NCI-H1930 (cell line): ENCODE results near the gene AMOTL1.

Source experiments
- DNase-seq, 2 experiments: peaks; one replicate each; lab custom pipeline; 2025; lab: John Stamatoyannopoulos, UW

The AMOTL1 gene

GRCh38 chr11:94855666-94856065 lies 87.5 kb downstream of the AMOTL1 start:
- DNase-seq = no peak

DNA sequence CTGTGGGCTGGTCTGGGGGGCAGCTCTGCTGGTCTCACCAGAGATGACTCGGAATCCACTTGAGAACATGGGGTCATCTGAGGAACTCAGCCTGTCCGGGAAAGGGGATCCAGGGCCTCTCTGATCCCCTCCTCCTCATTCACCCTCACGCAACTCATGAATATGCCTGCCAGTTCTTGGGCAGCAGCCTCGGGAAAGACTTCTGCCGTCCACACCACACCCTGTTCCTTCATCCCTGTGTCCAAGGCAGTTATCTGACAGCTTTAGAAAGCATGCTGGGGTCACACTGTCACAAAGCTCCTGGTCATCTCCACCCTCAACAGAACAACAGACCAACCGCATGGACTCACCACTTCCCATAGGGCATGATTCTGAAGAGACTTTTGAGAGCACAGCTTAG lies 88.3 kb downstream of the AMOTL1 start:
- no peak for DNase-seq

GRCh38 chr11:94857337-94857736 lies 89.2 kb downstream of the AMOTL1 start:
- DNase-seq = no peak

GRCh38 chr11:94858012-94858705 lies 90.0 kb downstream of the AMOTL1 start:
- no peak for DNase-seq

DNA sequence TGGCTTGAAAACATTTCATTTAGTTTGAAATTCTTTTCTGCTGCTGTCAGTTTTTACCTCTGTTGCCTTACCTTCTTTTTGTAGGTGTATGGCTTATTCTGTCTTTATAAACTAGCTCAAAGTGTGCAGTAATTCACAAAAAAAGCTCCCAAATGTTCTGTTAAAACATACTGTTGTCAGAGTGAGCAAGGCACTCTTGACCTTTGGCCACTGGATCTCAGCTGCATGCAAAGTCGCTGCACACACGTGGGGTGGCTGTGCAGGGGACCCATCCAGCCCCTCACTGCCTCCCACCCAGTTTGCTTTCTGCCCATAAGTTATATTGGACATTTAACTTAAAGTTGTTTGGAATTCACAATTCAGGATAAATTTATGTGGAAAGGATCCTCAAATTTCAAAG lies 92.2 kb downstream of the AMOTL1 start:
- DNase-seq = no peak

- no peak for DNase-seq
Measured at GRCh38 chr11:94861306-94861845, 93.2 kb downstream of the AMOTL1 start.

DNA sequence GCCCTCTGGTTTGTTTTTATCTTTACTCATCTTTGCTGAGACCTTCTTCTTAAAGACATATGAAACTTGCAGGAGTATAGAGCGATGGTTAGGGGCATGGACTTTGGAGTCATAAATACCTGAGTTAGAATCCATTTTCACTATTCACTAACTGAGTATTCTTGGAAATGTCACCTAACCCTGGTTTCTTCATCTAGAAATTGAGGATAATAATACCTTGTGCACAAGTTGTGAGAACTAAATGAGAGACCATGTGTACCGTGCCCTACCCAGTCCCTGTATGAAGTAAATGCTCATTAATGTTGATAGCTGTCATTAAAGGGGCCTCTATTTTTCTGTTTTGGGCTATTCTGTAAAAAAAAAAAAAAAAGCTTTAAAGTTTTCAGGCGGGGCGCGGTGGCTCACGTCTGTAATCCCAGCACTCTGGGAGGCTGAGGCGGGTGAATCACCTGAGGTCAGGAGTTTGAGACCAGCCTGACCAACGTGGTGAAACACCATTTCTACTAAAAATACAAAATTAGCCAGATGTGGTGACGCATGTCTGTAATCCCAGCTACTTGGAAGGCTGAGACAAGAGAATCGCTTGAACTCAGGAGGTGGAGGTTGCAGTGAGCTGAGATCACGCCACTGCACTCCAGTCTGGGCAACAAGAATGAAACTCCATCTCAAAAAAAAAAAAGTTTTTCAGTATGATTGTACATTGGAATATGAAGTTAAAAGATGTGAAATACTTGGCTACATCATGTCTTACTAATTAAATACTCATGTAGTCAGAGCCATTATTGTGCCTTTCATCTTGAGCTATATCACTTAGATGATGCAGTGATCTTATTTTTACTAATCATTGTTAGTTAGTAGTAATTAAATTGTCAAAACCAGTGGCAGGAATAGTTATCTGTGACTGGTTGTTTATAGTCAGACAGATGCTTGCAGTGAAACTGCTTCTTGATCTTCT lies 95.0 kb downstream of the AMOTL1 start:
- no peak for DNase-seq

- no peak for DNase-seq
Measured at GRCh38 chr11:94864506-94865045, 96.4 kb downstream of the AMOTL1 start.

DNA sequence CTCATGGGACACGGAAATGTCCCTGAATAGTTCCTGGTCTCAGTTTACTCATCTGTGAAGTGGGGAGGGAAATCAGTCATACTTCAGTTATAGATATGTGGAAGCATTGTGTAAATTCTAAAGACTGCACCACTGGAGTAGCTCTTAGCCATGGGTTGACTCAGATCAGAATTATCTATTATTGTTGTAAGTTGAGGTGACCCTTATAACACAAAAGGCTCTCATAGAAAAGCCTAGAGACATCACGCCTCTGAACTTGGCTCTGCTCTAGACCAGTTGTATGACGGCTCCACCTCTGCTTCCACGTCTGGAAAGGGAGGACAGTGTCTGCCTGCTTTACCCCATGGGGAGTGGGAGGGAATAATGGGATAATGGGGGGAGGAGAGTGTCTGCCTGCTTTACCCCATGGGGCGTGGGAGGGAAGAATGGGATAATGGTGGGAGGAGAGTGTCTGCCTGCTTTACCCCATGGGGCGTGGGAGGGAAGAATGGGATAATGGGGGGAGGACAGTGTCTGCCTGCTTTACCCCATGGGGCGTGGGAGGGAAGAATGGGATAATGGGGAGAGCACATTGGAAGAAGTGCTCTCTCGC lies 98.2 kb downstream of the AMOTL1 start:
- no peak for DNase-seq

DNA sequence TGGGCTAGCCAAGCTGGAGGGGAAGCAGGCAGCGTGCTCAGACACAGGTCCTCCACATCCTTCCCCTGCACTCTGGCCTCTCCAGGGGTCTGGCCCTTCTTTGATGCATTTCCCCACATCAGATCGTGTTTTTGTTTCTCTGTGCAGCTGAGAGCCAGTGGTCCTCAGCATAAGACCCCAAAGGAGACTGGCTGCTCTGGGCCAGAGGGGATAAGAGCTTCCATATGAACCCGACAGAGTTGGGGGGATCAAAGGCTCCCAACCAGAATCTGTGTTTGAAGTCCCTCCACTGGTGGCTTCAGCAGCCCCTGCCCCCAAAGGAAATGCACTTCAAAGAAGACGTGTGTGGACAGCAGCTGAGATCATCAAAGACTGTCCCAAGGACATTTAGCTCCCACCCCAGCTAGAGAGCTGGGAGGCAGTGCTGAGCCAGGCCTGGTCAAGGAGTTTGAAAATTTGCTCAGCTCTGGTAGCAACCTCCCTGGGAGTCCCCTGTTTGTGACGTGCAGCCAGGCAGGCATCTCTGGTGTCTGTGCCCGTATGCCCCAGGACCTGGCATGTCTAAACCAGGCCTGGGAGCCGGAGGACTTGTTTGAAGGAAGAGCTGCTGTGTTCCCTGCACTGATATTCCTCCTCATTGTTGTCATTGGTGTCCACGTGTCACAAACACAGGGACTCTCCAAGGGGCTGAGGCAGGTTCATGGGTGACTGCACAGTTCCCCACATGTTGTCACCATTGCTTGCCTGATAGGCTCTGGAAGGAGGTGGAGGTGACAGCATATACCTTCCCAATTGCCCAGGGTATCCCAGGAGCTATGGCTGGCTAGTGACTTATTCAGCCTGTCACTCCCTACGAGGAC lies 99.0 kb downstream of the AMOTL1 start:
- DNase-seq = no peak

DNA sequence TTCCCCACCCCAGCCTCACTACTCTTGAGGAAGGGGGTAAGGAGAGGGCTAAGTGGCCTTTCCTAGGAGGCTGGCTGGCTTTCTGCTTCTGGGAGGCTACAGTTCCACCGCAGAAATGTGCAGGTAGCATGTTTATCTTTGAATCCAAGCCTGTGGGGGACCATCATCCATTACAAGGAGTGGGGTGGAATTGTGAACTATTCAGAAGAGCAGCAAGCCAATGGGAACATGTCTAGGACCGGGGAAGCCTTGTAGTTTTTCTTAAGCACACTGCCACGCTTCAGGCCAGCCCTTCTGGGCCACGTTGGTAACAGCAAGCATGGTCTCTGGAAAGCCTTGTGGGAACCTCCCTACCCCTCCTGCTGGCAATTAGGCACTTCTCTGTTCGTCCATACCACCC lies 100.3 kb downstream of the AMOTL1 start:
- no peak for DNase-seq

DNA sequence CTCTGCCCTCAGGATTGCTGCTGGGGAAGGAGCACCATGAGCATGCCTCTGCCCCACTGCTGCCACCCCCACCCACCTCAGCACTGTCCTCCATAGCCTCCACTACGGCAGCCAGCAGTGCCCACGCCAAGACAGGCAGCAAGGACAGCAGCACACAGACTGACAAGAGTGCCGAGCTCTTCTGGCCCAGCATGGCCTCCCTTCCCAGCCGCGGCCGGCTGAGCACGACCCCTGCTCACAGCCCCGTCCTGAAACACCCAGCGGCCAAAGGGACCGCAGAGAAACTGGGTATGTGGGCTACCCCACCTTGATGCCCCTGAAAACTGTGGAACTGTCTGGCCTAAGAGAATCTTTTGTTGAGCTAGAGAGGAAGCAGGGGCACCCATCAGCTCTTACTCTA lies 101.0 kb downstream of the AMOTL1 start:
- DNase-seq = no peak

GRCh38 chr11:94870422-94870821 lies 102.3 kb downstream of the AMOTL1 start:
- DNase-seq = no peak

DNA sequence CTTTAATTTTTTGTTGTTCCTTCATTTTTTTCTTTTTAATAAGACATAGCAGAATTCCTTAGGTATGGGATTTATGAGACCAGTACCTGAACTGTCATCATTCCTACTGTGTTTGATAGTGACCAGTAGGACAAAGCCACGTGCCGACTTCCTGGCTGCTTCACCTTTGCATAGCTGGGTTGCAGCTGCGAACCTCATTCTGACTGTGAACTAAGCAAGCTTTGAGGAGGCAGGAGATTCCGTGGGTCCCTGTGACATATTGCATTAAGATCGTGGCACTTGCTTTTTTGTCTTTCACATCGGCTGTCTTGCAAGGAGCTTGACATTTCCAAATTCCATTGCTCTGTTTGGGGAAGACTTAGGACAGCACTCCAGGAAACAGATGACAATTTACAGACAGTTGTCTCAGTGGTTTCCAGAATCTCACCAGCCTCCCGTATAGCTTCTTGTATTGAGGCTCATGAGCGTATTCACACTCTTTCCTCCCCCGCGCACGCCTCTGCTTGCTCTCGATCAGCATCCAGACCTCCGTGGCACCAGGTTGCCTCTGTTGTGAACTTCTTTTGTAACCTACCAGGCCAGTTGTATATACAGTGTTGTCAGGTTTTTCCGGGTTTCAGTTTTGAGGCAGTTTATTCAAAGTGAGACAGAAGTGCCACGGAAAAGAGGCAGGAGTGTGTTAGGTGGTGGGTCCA lies 103.5 kb downstream of the AMOTL1 start:
- DNase-seq = no peak

- no peak for DNase-seq
Measured at GRCh38 chr11:94873916-94874540, 105.9 kb downstream of the AMOTL1 start.

DNA sequence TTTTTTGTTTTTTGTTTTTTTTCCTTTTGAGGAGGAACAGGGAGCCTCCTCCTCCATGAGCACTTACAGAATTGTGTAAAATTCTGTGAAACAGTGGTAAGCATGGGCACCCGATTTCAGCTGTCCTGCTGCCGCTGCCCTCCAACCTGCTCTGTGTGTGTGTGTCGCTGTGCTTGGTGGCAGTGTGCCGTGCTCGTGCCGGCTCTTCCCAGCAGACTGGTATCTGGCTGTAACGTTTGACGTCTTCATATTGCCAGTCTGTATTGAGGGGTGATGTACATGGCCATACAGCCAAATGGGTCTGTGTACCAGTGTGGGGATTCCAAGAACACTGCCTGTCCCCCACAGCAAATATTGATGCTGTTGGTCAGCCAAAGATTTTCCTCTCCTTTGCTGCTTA lies 108.1 kb downstream of the AMOTL1 start:
- no peak for DNase-seq

DNA sequence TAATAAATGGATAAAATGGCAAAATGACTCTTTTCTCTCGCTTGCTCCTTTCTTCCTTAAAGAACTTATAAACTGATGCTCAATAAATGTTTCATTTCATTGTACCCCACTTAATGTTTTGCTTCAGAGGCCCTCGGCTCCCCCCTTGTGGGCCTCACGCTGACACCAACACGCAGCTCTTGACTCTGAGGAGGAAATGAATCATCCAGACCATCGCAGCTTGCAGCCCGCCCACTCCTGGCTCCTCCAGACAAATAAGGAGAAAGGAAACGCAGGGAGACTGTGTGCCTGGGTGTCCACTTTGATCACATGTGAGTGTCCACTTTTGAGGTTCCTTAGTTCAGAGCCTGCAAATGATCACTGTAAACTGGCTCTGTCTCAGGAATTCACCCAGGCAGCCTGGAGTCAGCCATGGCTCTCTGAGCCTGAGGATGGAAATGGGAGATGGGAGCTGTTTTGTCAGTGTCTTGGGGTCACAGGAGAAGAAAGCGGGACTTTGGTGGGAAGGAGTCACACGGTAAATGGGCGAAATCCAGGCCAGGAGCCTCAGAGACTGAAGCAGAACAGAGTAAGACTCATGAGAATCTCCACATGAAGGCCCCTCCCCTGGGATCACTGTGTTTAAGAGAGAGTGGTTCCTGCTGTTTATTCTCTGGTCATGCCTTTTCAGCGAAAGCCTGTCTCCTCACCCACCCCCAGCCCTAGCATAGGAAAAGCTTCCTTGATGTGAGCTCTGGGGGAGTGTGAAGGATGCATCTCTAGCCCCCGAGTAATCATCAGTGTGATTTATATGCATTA lies 108.7 kb downstream of the AMOTL1 start:
- no peak for DNase-seq

- no peak for DNase-seq
Measured at GRCh38 chr11:94877443-94878200, 109.5 kb downstream of the AMOTL1 start.

DNA sequence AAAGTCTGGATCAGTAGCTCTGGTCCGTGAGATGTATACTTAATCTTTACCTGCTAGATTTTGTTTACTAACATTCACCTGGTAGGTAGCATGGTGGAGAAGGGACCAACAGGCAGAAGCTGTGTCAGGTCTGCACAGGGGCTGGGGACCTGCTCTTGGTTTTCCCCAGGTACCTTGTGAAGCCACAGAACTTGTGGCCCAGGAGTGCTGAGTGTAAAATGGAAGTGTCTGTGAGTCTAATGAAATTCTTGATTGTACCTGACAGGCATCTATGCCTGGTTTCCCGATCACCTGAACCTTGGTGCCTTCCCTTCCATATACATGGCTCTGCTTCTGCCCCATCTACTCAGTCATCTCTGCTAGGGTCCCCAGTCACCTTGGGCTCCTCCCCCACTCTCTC lies 110.8 kb downstream of the AMOTL1 start:
- DNase-seq = no peak
